GM12801 (cell line): ENCODE data around the gene RYK.

Experiments
- CTCF ChIP-seq: IDR thresholded peaks from one replicate; pipeline ENCODE4 v1.5.1; 2011; ENCODE audit warnings: control low read depth; ENCODE audit not compliant: insufficient read length; ENCODE audit errors: extremely low read depth

The RYK gene

GRCh38 chr3:134237454-134238145 is 13.1 kb downstream of the RYK start:
- TF ChIP-seq CTCF, result no peak

GRCh38 chr3:134236505-134237170 is 14.0 kb downstream of the RYK start:
- no peak for TF ChIP-seq CTCF

- no peak for TF ChIP-seq CTCF
Observed at GRCh38 chr3:134235577-134236076, 15.0 kb downstream of the RYK start.

- TF ChIP-seq CTCF, result no peak
Observed at GRCh38 chr3:134232951-134233350, 17.7 kb downstream of the RYK start.

- no peak for TF ChIP-seq CTCF
Observed at GRCh38 chr3:134232151-134232550, 18.5 kb downstream of the RYK start.

- no peak for TF ChIP-seq CTCF
Observed at GRCh38 chr3:134231131-134231530, 19.5 kb downstream of the RYK start.

GRCh38 chr3:134229038-134229437 is 21.6 kb downstream of the RYK start:
- TF ChIP-seq CTCF, result no peak
